ENCODE results near the gene GARS1. TPM values are rescaled to one million over a fixed set of nuclear protein-coding genes. Genes with fewer than 3 reads are reported as not detected.

The GARS1 gene
- polyA plus RNA-seq, 3 donors: 46.0 to 68.4 (median 48.6) TPM

- H3K4me2 ChIP-seq (replicated peaks; ENCODE audit: extremely low read depth, low read length, poor library complexity, severe bottlenecking): no peak overlapping the region
- no peaks in the 10 kb centered on the region for H3K9me3 ChIP-seq (replicated peaks in 1 of 2; ENCODE audit: control insufficient read depth in 1 of 2, insufficient read depth in 1 of 2, low read length in 2 of 2)
- no peak overlapping the region for H2AFZ ChIP-seq (ENCODE audit: insufficient read depth, low read depth, low read length, poor library complexity, severe bottlenecking)
- intact Hi-C loops (cut with micrococcal nuclease): no loop called here
- H3K9ac ChIP-seq (ENCODE audit: insufficient read depth, low read length, poor library complexity, severe bottlenecking): no peak overlapping the region
- no peak overlapping the region for H3K27ac ChIP-seq (ENCODE audit: low read depth in 1 of 2, low read length in 2 of 2)
- H4K20me1 ChIP-seq (ENCODE audit: insufficient read depth, low read length): no peaks in the 10 kb centered on the region
- H3K4me3 Mint-ChIP-seq: no peak overlapping the region
- H3K4me1 ChIP-seq (ENCODE audit: control insufficient read depth in 1 of 2, insufficient read depth in 2 of 2, low read length in 2 of 2): no peaks in the 10 kb centered on the region
- 90% methylated on average over 2 of the region's 4 CpGs for WGBS (ENCODE audit: insufficient coverage)
- H3K36me3 Mint-ChIP-seq: peaks cover 76 to 91% of the 10 kb centered on the region in 2 donors
- no peak overlapping the region for H3K27ac Mint-ChIP-seq
- H3K79me2 ChIP-seq (ENCODE audit: insufficient read depth, low read length): no peaks in the 10 kb centered on the region
- H3K9me3 Mint-ChIP-seq: no peaks in the 10 kb centered on the region
- peaks cover 3% of the 10 kb centered on the region for H3K4me1 Mint-ChIP-seq
- H3K27me3 ChIP-seq (ENCODE audit: control insufficient read depth in 2 of 2, insufficient read depth in 2 of 2, low read length in 2 of 2): no peaks in the 10 kb centered on the region
- no peak overlapping the region for H3K4me3 ChIP-seq (replicated peaks in 1 of 3; ENCODE audit: low read depth in 2 of 3, low read length in 3 of 3)
- peaks cover 0 to 2% (median 0%) of the 10 kb centered on the region in 3 donors for H3K27me3 Mint-ChIP-seq (ENCODE audit: low read depth in 3 of 3)
- peaks cover 89 to 100% of the 10 kb centered on the region in 2 donors for H3K36me3 ChIP-seq (replicated peaks in 1 of 2; ENCODE audit: control insufficient read depth in 1 of 2, insufficient read depth in 2 of 2, low read length in 2 of 2)
- DNase-seq: no peak
- TF ChIP-seq CTCF (IDR thresholded peaks at IDR 0.05): no peak
Measured at GRCh38 chr7:30630986-30631385, 36.3 kb downstream of the GARS1 start.

- Histone ChIP-seq H3K27ac (ENCODE audit: low read depth in 1 of 2, low read length in 2 of 2) (no peak overlapping the region), H3K9ac (ENCODE audit: insufficient read depth, low read length, poor library complexity, severe bottlenecking) (no peak overlapping the region), H3K27me3 (ENCODE audit: control insufficient read depth in 2 of 2, insufficient read depth in 2 of 2, low read length in 2 of 2) (no peaks in the 10 kb centered on the region), H4K20me1 (ENCODE audit: insufficient read depth, low read length) (no peaks in the 10 kb centered on the region), H3K4me3 (replicated peaks in 1 of 3; ENCODE audit: low read depth in 2 of 3, low read length in 3 of 3) (no peak overlapping the region), H2AFZ (ENCODE audit: insufficient read depth, low read depth, low read length, poor library complexity, severe bottlenecking) (no peak overlapping the region), H3K4me2 (replicated peaks; ENCODE audit: extremely low read depth, low read length, poor library complexity, severe bottlenecking) (no peak overlapping the region), H3K4me1 (ENCODE audit: control insufficient read depth in 1 of 2, insufficient read depth in 2 of 2, low read length in 2 of 2) (no peaks in the 10 kb centered on the region), H3K36me3 (replicated peaks in 1 of 2; ENCODE audit: control insufficient read depth in 1 of 2, insufficient read depth in 2 of 2, low read length in 2 of 2) (peaks cover 72 to 79% of the 10 kb centered on the region in 2 donors), H3K79me2 (ENCODE audit: insufficient read depth, low read length) (no peaks in the 10 kb centered on the region), H3K9me3 (replicated peaks in 1 of 2; ENCODE audit: control insufficient read depth in 1 of 2, insufficient read depth in 1 of 2, low read length in 2 of 2) (no peaks in the 10 kb centered on the region)
- no peak overlapping the region for H3K4me3 Mint-ChIP-seq
- peaks cover 0 to under 1% (median 0%) of the 10 kb centered on the region in 3 donors for H3K27me3 Mint-ChIP-seq (ENCODE audit: low read depth in 3 of 3)
- TF ChIP-seq CTCF (IDR thresholded peaks at IDR 0.05): no peak
- peak overlapping the region in 1 of 7 donors; percentile 10 for H3K27ac Mint-ChIP-seq
- no peaks in the 10 kb centered on the region for H3K9me3 Mint-ChIP-seq
- 92% methylated on average over 1 of the region's 3 CpGs for WGBS (ENCODE audit: insufficient coverage)
- peaks cover 61 to 73% of the 10 kb centered on the region in 2 donors for H3K36me3 Mint-ChIP-seq
- intact Hi-C loops (cut with micrococcal nuclease): no loop called here
- H3K4me1 Mint-ChIP-seq: peaks cover 3% of the 10 kb centered on the region
- DNase-seq: no peak
Measured at GRCh38 chr7:30633223-30633622, 38.5 kb downstream of the GARS1 start.

Measured in CD14-positive monocyte (primary cell).